MM.1S (cell line): Measurements from ENCODE around the gene METAP1D.

Experiments
- DNase-seq: peaks from one replicate; pipeline ENCODE4 v3.0.0-alpha.2; 2015
- H2AFZ ChIP-seq: fragments of 300-600 bp; sonication (generic); 2 replicates; pipeline ENCODE4 v1.6.0; 2016; ENCODE audit warnings: antibody characterized with exemption, low read length
- H3F3A ChIP-seq: fragments of 300-600 bp; sonication (generic); 2 replicates; pipeline ENCODE4 v1.6.1; 2016; ENCODE audit warnings: mild to moderate bottlenecking, antibody characterized with exemption, low read length, moderate library complexity, mixed read lengths; ENCODE audit not compliant: insufficient read depth
- H3K27ac ChIP-seq: fragments of 300-600 bp; sonication (generic); 2 replicates; pipeline ENCODE4 v1.5.1; 2016; ENCODE audit warnings: mild to moderate bottlenecking, low read length
- H3K27me3 ChIP-seq: fragments of 300-600 bp; sonication (generic); replicated peaks from 2 replicates; pipeline ENCODE4 v1.6.0; 2016; ENCODE audit warnings: low read length; ENCODE audit not compliant: insufficient read depth
- H3K36me3 ChIP-seq: fragments of 300-600 bp; sonication (generic); replicated peaks from 2 replicates; pipeline ENCODE4 v1.6.1; 2016; ENCODE audit warnings: mild to moderate bottlenecking, low read length, mixed read lengths; ENCODE audit not compliant: insufficient read depth
- H3K4me1 ChIP-seq: fragments of 300-600 bp; sonication (generic); 2 replicates; pipeline ENCODE4 v1.6.1; 2016; ENCODE audit warnings: low read length, mixed read lengths
- H3K4me2 ChIP-seq: fragments of 300-600 bp; sonication (generic); 2 replicates; pipeline ENCODE4 v1.6.0; 2016; ENCODE audit warnings: low read depth, low read length
- H3K4me3 ChIP-seq: fragments of 300-600 bp; sonication (generic); 2 replicates; pipeline ENCODE4 v1.5.1; 2016; ENCODE audit warnings: low read length, mixed read lengths
- H3K79me2 ChIP-seq: fragments of 300-600 bp; sonication (generic); 2 replicates; pipeline ENCODE4 v1.6.1; 2016; ENCODE audit warnings: mixed run types, low read length, mixed read lengths
- H3K9ac ChIP-seq: fragments of 300-600 bp; sonication (generic); 2 replicates; pipeline ENCODE4 v1.6.1; 2016; ENCODE audit warnings: low read length, mixed read lengths
- H3K9me2 ChIP-seq: fragments of 300-600 bp; sonication (generic); replicated peaks from 2 replicates; pipeline ENCODE4 v1.6.1; 2016; ENCODE audit warnings: mild to moderate bottlenecking, low read length, mixed read lengths; ENCODE audit not compliant: insufficient read depth
- H3K9me3 ChIP-seq: fragments of 300-600 bp; sonication (generic); replicated peaks from 2 replicates; pipeline ENCODE4 v1.6.1; 2016; ENCODE audit warnings: mild to moderate bottlenecking, low read length, mixed read lengths; ENCODE audit not compliant: insufficient read depth
- H4K20me1 ChIP-seq: fragments of 300-600 bp; sonication (generic); 2 replicates; pipeline ENCODE4 v1.6.1; 2016; ENCODE audit warnings: mild to moderate bottlenecking, low read length, moderate library complexity, mixed read lengths; ENCODE audit not compliant: insufficient read depth
- CTCF ChIP-seq: fragments of 300-600 bp; sonication (generic); IDR thresholded peaks from 2 replicates; pipeline ENCODE4 v1.5.1; 2016; ENCODE audit warnings: antibody characterized with exemption, low read length, mixed read lengths
- EZH2 ChIP-seq: fragments of 300-600 bp; sonication (generic); optimal IDR thresholded peaks from 2 replicates; pipeline ENCODE3; 2017; ENCODE audit warnings: low read depth, mild to moderate bottlenecking, antibody characterized with exemption, low read length, mixed read lengths
- EZH2phosphoT487 ChIP-seq: fragments of 300-600 bp; sonication (generic); IDR thresholded peaks from 2 replicates; pipeline ENCODE4 v1.6.1; 2018; ENCODE audit warnings: antibody characterized with exemption, low read length

Gene METAP1D

GRCh38 chr2:172091000-172091641 lies 91.4 kb downstream of the METAP1D start:
- Histone ChIP-seq H3K4me2 (no peak overlapping the region), H3K9ac (no peak overlapping the region), H3K36me3 (no peaks in the 10 kb centered on the region), H3K27me3 (peaks cover 93% of the 10 kb centered on the region), H3K4me3 (no peak overlapping the region), H3K9me2 (no peaks in the 10 kb centered on the region), H3K9me3 (no peaks in the 10 kb centered on the region), H2AFZ (no peak overlapping the region), H4K20me1 (no peaks in the 10 kb centered on the region), H3K79me2 (no peaks in the 10 kb centered on the region), H3F3A (no peaks in the 10 kb centered on the region), H3K27ac (no peak overlapping the region), H3K4me1 (no peaks in the 10 kb centered on the region)
- TF ChIP-seq EZH2 (no peak), CTCF (no peak), EZH2phosphoT487 (no peak)
- DNase-seq = no peak

GRCh38 chr2:172091761-172092566 lies 92.2 kb downstream of the METAP1D start:
- H3K4me3 ChIP-seq = no peak overlapping the region
- H4K20me1 ChIP-seq = no peaks in the 10 kb centered on the region
- H3K36me3 ChIP-seq = no peaks in the 10 kb centered on the region
- H3K27ac ChIP-seq = no peak overlapping the region
- H3K9me3 ChIP-seq = no peaks in the 10 kb centered on the region
- no peak overlapping the region for H3K4me2 ChIP-seq
- no peaks in the 10 kb centered on the region for H3K4me1 ChIP-seq
- no peak overlapping the region for H2AFZ ChIP-seq
- H3F3A ChIP-seq = no peaks in the 10 kb centered on the region
- TF ChIP-seq EZH2phosphoT487 (no peak), EZH2 (no peak), CTCF (no peak)
- no peak overlapping the region for H3K9ac ChIP-seq
- no peaks in the 10 kb centered on the region for H3K9me2 ChIP-seq
- DNase-seq = no peak
- peaks cover 93% of the 10 kb centered on the region for H3K27me3 ChIP-seq
- H3K79me2 ChIP-seq = no peaks in the 10 kb centered on the region

- H3K27me3 ChIP-seq = peaks cover 93% of the 10 kb centered on the region
- DNase-seq = no peak
- H3F3A ChIP-seq = no peaks in the 10 kb centered on the region
- no peak overlapping the region for H3K27ac ChIP-seq
- H2AFZ ChIP-seq = no peak overlapping the region
- H3K36me3 ChIP-seq = no peaks in the 10 kb centered on the region
- no peaks in the 10 kb centered on the region for H3K4me1 ChIP-seq
- no peak overlapping the region for H3K4me3 ChIP-seq
- no peaks in the 10 kb centered on the region for H4K20me1 ChIP-seq
- no peaks in the 10 kb centered on the region for H3K79me2 ChIP-seq
- no peaks in the 10 kb centered on the region for H3K9me3 ChIP-seq
- H3K9me2 ChIP-seq = no peaks in the 10 kb centered on the region
- no peak for TF ChIP-seq CTCF
- TF ChIP-seq EZH2phosphoT487 = no peak
- TF ChIP-seq EZH2 = no peak
- no peak overlapping the region for H3K4me2 ChIP-seq
- no peak overlapping the region for H3K9ac ChIP-seq
Observed at GRCh38 chr2:172092716-172093415, 93.1 kb downstream of the METAP1D start.
